Measurements from ENCODE around the gene FRMD4B.

FRMD4B gene

GRCh38 chr3:69137005-69137404 is 248.9 kb downstream of the FRMD4B start:
- H3K4me3 ChIP-seq (replicated peaks; ENCODE audit: insufficient read depth, low read length), result no peak overlapping the region
- no peak for DNase-seq (ENCODE audit: low read depth in 1 of 2, low spot score in 1 of 2)
- TF ChIP-seq GABPA (IDR thresholded peaks at IDR 0.05; ENCODE audit: low read depth) (no peak), REST (IDR thresholded peaks at IDR 0.05; ENCODE audit: insufficient replicate concordance, low read depth) (no peak), POLR2AphosphoS5 (IDR thresholded peaks at IDR 0.05; ENCODE audit: low read depth) (no peak), SPI1 (IDR thresholded peaks at IDR 0.05; ENCODE audit: borderline replicate concordance, low read depth) (no peak), CTCF (IDR thresholded peaks at IDR 0.05; ENCODE audit: insufficient read depth, low read length) (no peak)
- no peaks in the 10 kb centered on the region for H3K27me3 ChIP-seq (ENCODE audit: insufficient read depth, poor library complexity, severe bottlenecking)
- no peak overlapping the region for H3K27ac ChIP-seq (replicated peaks)

- no peak for DNase-seq (ENCODE audit: low read depth in 1 of 2, low spot score in 1 of 2)
- H3K4me3 ChIP-seq (replicated peaks; ENCODE audit: insufficient read depth, low read length), result no peak overlapping the region
- H3K27me3 ChIP-seq (ENCODE audit: insufficient read depth, poor library complexity, severe bottlenecking), result no peaks in the 10 kb centered on the region
- TF ChIP-seq SPI1 (IDR thresholded peaks at IDR 0.05; ENCODE audit: borderline replicate concordance, low read depth) (no peak), GABPA (IDR thresholded peaks at IDR 0.05; ENCODE audit: low read depth) (no peak), REST (IDR thresholded peaks at IDR 0.05; ENCODE audit: insufficient replicate concordance, low read depth) (no peak), CTCF (IDR thresholded peaks at IDR 0.05; ENCODE audit: insufficient read depth, low read length) (no peak), POLR2AphosphoS5 (IDR thresholded peaks at IDR 0.05; ENCODE audit: low read depth) (no peak)
- no peak overlapping the region for H3K27ac ChIP-seq (replicated peaks)
Observed at GRCh38 chr3:69130689-69131088, 255.2 kb downstream of the FRMD4B start.

GRCh38 chr3:69129531-69129930 is 256.4 kb downstream of the FRMD4B start:
- TF ChIP-seq REST (IDR thresholded peaks at IDR 0.05; ENCODE audit: insufficient replicate concordance, low read depth), result no peak
- TF ChIP-seq CTCF (IDR thresholded peaks at IDR 0.05; ENCODE audit: insufficient read depth, low read length), result no peak
- no peak for TF ChIP-seq GABPA (IDR thresholded peaks at IDR 0.05; ENCODE audit: low read depth)
- TF ChIP-seq SPI1 (IDR thresholded peaks at IDR 0.05; ENCODE audit: borderline replicate concordance, low read depth), result no peak
- TF ChIP-seq POLR2AphosphoS5 (IDR thresholded peaks at IDR 0.05; ENCODE audit: low read depth), result no peak
- H3K27ac ChIP-seq (replicated peaks), result no peak overlapping the region
- DNase-seq (ENCODE audit: low read depth in 1 of 2, low spot score in 1 of 2), result no peak
- H3K27me3 ChIP-seq (ENCODE audit: insufficient read depth, poor library complexity, severe bottlenecking), result no peaks in the 10 kb centered on the region
- H3K4me3 ChIP-seq (replicated peaks; ENCODE audit: insufficient read depth, low read length), result no peak overlapping the region
